Gastrocnemius medialis (tissue), 4 donors: ENCODE measurements around the gene NLGN3.

Experiments used
- POLR2A ChIP-seq, 2 donors: fragments of 450-650 bp; IDR thresholded peaks; one replicate each; pipeline ENCODE4 v1.6.1; 2017; ENCODE audit warnings: antibody characterized with exemption in 2 of 2, mild to moderate bottlenecking in 2 of 2, moderate library complexity in 2 of 2
- TF ChIP-seq, protein P1 (sequence below), 5 experiments: fragments of 450-650 bp in 3 of 5; fragments of 200-600 bp in 2 of 5; sonication (generic) in 2 of 5; IDR thresholded peaks in 4 of 5; conservative IDR thresholded peaks in 1 of 5; 1 replicate in 4 of 5; 2 replicates in 1 of 5; pipeline ENCODE4 v1.5.1; 2016 to 2019; ENCODE audit warnings: antibody characterized with exemption in 5 of 5, mild to moderate bottlenecking in 3 of 5, moderate library complexity in 3 of 5

DNA sequence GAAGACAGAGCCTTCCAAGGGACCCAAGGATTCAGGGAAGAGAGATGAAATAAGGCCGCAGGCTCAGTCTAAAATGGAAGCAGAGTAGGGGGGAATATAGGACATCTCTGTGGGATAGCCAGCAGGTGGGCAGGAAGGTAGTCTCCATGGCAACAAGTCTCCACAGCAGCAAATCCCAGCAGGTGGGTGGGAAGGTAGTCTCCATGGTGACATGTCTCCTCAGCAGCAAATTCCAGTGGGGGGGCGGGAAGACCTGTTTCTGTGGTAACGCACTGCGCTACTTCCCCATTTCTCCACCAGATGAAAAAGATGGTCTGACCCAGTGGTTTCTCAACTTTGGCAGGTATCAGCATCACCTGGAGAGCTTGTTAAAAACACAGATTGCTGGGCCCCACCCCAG, 18.3 kb downstream of the NLGN3 start:
- TF ChIP-seq, protein P1, sequence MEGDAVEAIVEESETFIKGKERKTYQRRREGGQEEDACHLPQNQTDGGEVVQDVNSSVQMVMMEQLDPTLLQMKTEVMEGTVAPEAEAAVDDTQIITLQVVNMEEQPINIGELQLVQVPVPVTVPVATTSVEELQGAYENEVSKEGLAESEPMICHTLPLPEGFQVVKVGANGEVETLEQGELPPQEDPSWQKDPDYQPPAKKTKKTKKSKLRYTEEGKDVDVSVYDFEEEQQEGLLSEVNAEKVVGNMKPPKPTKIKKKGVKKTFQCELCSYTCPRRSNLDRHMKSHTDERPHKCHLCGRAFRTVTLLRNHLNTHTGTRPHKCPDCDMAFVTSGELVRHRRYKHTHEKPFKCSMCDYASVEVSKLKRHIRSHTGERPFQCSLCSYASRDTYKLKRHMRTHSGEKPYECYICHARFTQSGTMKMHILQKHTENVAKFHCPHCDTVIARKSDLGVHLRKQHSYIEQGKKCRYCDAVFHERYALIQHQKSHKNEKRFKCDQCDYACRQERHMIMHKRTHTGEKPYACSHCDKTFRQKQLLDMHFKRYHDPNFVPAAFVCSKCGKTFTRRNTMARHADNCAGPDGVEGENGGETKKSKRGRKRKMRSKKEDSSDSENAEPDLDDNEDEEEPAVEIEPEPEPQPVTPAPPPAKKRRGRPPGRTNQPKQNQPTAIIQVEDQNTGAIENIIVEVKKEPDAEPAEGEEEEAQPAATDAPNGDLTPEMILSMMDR (IDR thresholded peaks at IDR 0.05 in 4 of 5, conservative IDR thresholded peaks at IDR 0.05 in 1 of 5), result no peak
- no peak for TF ChIP-seq POLR2A (IDR thresholded peaks at IDR 0.05)
